GM23248 (cell line): ENCODE data around the gene ZBTB40.

Experiments
- EZH2 ChIP-seq: fragments of 200-600 bp; sonication (generic); IDR thresholded peaks from 2 replicates; pipeline ENCODE4 v1.6.1; 2018; ENCODE audit warnings: antibody characterized with exemption, mild to moderate bottlenecking; ENCODE audit not compliant: insufficient read depth, poor library complexity, severe bottlenecking
- EZH2phosphoT487 ChIP-seq: fragments of 200-600 bp; sonication (generic); IDR thresholded peaks from 2 replicates; pipeline ENCODE4 v1.6.1; 2018; ENCODE audit warnings: antibody characterized with exemption, moderate library complexity, mild to moderate bottlenecking, low read depth; ENCODE audit not compliant: insufficient read depth

DNA sequence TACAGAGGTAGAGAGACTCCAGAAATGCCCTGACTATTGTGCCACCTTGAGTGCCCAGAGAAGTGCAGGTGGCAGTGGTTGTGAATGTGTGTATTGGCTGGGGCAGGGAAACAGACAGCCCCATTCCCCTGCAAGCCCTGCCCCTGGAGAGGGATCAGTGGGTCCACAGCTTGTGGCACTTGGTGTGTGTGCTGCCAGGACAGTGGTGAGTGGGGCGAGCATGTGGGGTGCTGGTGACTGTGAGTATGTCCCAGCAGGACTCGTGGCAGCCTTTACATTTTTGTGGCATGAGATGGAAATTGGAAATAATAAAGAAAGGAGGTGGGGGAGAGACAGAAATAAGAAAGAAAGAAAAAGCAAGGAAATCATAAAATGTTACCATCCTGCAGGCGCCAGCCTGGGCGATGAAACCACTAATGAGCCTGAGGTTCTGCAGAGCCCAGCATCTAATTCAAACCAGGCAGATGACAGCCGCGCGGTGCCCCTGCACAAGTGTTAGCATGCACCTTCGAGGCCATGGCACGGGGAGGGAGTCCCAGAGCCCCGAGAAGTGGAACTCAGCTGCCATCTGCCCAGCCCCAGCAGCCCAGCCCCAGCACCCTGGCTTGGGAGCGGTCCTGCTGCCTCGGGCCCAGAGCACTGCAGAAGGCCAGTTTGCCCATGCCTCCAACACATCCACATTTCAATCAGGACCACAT, 49.1 kb upstream of the ZBTB40 start:
- TF ChIP-seq EZH2phosphoT487 (no peak), EZH2 (no peak)
